Common myeloid progenitor, CD34-positive (primary cell): ENCODE data around the gene CDH8.
"Not testable (repeated sequence)": the region's sequence is repeated elsewhere in the genome, so short reads cannot be mapped to it uniquely, and the experiment has no call there.

Experiments used
- CTCF ChIA-PET: fragments of 350-600 bp; sonication (Branson Sonifier 250); formaldehyde crosslinking; loops from one replicate; lab custom pipeline; 2021; ENCODE audit warnings: antibody characterized with exemption; lab: Charles Lee
- POLR2A ChIA-PET: fragments of 350-600 bp; sonication (Branson Sonifier 250); formaldehyde crosslinking; loops from one replicate; lab custom pipeline; 2021; ENCODE audit warnings: antibody characterized with exemption; lab: Charles Lee
- DNase-seq, 3 donors: peaks; one replicate each; pipeline versions ENCODE4 v3.0.0 to v3.0.0-alpha.2; 2013
- H3K27ac ChIP-seq, 2 experiments: 1 replicate in 1 of 2; 2 replicates in 1 of 2; pipeline ENCODE4 v1.7.0; 2013; ENCODE audit warnings: inconsistent platforms in 2 of 2, low read length in 2 of 2, mild to moderate bottlenecking in 2 of 2, low read depth in 1 of 2, moderate library complexity in 1 of 2; ENCODE audit not compliant: severe bottlenecking in 2 of 2, insufficient read depth in 1 of 2, poor library complexity in 1 of 2
- H3K27me3 ChIP-seq, 5 experiments: replicated peaks in 2 of 5; 1 replicate in 3 of 5; 2 replicates in 2 of 5; pipeline versions ENCODE4 v1.6.1 to v1.7.0; 2013; ENCODE audit warnings: low read length in 4 of 5, mild to moderate bottlenecking in 2 of 5, moderate library complexity in 2 of 5, inconsistent platforms in 1 of 5; ENCODE audit not compliant: insufficient read depth in 5 of 5, control insufficient read depth in 4 of 5
- H3K36me3 ChIP-seq, 4 experiments: 1 replicate in 2 of 4; 2 replicates in 2 of 4; pipeline versions ENCODE4 v1.6.1 to v1.7.0; 2013; ENCODE audit warnings: low read length in 3 of 4, control low read depth in 1 of 4, mild to moderate bottlenecking in 1 of 4; ENCODE audit not compliant: control insufficient read depth in 4 of 4, insufficient read depth in 4 of 4
- H3K4me1 ChIP-seq, 4 experiments: 1 replicate in 3 of 4; 2 replicates in 1 of 4; pipeline versions ENCODE4 v1.6.1 to v1.7.1; 2013; ENCODE audit warnings: low read length in 3 of 4, mild to moderate bottlenecking in 3 of 4, control low read depth in 1 of 4, inconsistent platforms in 1 of 4, moderate library complexity in 1 of 4; ENCODE audit not compliant: control insufficient read depth in 4 of 4, insufficient read depth in 4 of 4; ENCODE audit errors: control extremely low read depth in 1 of 4
- H3K4me3 ChIP-seq, 7 experiments: 1 replicate in 4 of 7; 2 replicates in 3 of 7; pipeline versions ENCODE4 v1.5.1 to v1.7.0; 2013; ENCODE audit warnings: mild to moderate bottlenecking in 7 of 7, low read length in 6 of 7, moderate library complexity in 6 of 7, inconsistent platforms in 2 of 7, low read depth in 2 of 7, control low read depth in 1 of 7; ENCODE audit not compliant: insufficient read depth in 4 of 7, control insufficient read depth in 1 of 7; ENCODE audit errors: extremely low read depth in 1 of 7
- H3K9me3 ChIP-seq, 5 experiments: 1 replicate in 4 of 5; 2 replicates in 1 of 5; pipeline versions ENCODE4 v1.6.1 to v1.7.1; 2013; ENCODE audit warnings: low read length in 4 of 5, mild to moderate bottlenecking in 2 of 5, inconsistent platforms in 1 of 5, low read depth in 1 of 5, moderate library complexity in 1 of 5; ENCODE audit not compliant: control insufficient read depth in 4 of 5, insufficient read depth in 2 of 5; ENCODE audit errors: control extremely low read depth in 1 of 5
- WGBS: methylation state at CpG from one replicate; pipeline ENCODE4 v1.1.5; 2013; ENCODE audit not compliant: insufficient coverage; 5-methylcytosine and 5-hydroxymethylcytosine counted together

The CDH8 gene

GRCh38 chr16:61814726-61815347 lies 221.4 kb downstream of the CDH8 start:
- no peak for DNase-seq
- Histone ChIP-seq H3K36me3 (no peaks in the 10 kb centered on the region), H3K27ac (no peak overlapping the region), H3K27me3 (no peaks in the 10 kb centered on the region), H3K4me1 (no peaks in the 10 kb centered on the region), H3K4me3 (no peak overlapping the region), H3K9me3 (no peaks in the 10 kb centered on the region)
- POLR2A ChIA-PET = no interaction called here
- CTCF ChIA-PET = no interaction called here

DNA sequence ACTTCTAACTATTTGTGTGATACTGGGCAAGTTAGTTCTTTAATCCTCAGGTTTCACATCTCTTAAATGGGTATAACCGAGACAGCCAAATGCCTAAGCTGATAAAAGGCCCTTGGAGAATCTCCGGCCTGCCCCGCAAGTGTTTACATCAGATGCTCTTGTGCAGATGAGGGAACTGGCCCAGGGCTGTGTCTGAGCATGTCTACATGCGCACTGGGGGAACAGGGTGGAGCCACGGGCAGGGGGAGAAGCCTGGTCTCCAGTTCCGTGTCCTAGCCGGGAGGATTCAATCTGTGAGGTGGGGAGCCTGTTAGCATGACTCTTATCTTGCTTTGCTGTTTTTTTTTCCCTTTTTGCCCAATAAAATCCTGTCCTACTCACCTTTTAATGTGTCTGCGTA lies 222.9 kb downstream of the CDH8 start:
- no peak for DNase-seq
- CTCF ChIA-PET = no interaction called here
- POLR2A ChIA-PET = no interaction called here
- H3K36me3 ChIP-seq = no peaks in the 10 kb centered on the region
- no peaks in the 10 kb centered on the region for H3K4me1 ChIP-seq
- H3K9me3 ChIP-seq = no peaks in the 10 kb centered on the region
- 100% methylated on average over 5 of the region's 8 CpGs for WGBS
- H3K27ac ChIP-seq = no peak overlapping the region
- H3K27me3 ChIP-seq = no peaks in the 10 kb centered on the region
- H3K4me3 ChIP-seq = no peak overlapping the region

DNA sequence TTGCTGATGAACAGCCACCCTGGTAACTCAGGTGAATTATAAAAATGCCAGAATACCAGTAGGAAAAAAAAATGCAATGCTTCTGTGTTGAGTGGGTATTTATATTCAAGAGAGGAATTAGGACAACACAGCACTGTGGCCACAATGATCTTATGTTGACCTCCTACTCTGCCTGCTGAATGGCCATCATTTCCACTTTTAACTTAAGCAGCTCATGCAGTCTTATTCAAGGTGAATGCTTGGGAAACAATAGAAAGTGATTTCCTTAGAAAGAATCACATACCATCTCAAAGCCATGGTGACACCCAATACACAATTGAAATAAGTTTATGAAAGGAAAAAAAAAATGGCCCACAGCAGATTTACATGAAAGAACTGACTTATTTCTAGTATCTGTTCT lies 224.0 kb downstream of the CDH8 start:
- ChIA-PET POLR2A (no interaction called here), CTCF (no interaction called here)
- no peak overlapping the region for H3K27ac ChIP-seq
- H3K36me3 ChIP-seq = no peaks in the 10 kb centered on the region
- DNase-seq = no peak
- no peaks in the 10 kb centered on the region for H3K9me3 ChIP-seq
- H3K4me3 ChIP-seq = no peak overlapping the region
- H3K27me3 ChIP-seq = no peaks in the 10 kb centered on the region
- no peaks in the 10 kb centered on the region for H3K4me1 ChIP-seq

- Histone ChIP-seq H3K4me1 (no peaks in the 10 kb centered on the region), H3K4me3 (no peak overlapping the region), H3K27me3 (no peaks in the 10 kb centered on the region), H3K36me3 (no peaks in the 10 kb centered on the region), H3K27ac (no peak overlapping the region), H3K9me3 (no peaks in the 10 kb centered on the region)
- no peak for DNase-seq
- 97% methylated on average over 3 of the region's 3 CpGs for WGBS
- ChIA-PET POLR2A (no interaction called here), CTCF (no interaction called here)
These were observed 228.7 kb downstream of the CDH8 start for GRCh38 chr16:61807551-61807950.

GRCh38 chr16:61801217-61801616 lies 235.0 kb downstream of the CDH8 start:
- H3K4me1 ChIP-seq, H3K9me3 ChIP-seq, H3K27ac ChIP-seq, CTCF ChIA-PET, H3K27me3 ChIP-seq, H3K36me3 ChIP-seq, H3K4me3 ChIP-seq, POLR2A ChIA-PET, DNase-seq: not testable (repeated sequence)
- WGBS = no CpG with 5 or more reads among the region's 10 CpGs

DNA sequence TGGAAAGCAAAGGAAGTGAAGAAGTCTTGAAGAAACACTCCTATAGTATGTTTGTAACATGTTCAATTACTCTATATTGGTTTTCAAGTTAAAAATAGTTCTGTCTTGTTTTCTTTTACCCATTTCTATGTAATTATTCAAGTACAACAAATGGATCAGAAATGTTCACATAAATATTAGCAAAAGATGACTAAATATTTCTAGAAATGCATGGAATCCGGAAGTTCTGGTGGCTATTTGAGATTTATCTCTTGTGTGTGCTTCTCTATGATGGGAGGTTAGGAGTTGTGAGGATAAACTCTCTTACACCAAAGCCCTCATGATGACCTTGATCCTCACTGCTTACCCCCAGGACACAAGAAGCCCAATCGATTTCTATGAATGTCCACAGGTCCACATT lies 237.5 kb downstream of the CDH8 start:
- Histone ChIP-seq H3K27ac (no peak overlapping the region), H3K4me1 (no peaks in the 10 kb centered on the region), H3K27me3 (no peaks in the 10 kb centered on the region), H3K36me3 (no peaks in the 10 kb centered on the region), H3K9me3 (no peaks in the 10 kb centered on the region), H3K4me3 (no peak overlapping the region)
- ChIA-PET CTCF (no interaction called here), POLR2A (no interaction called here)
- WGBS = 100% methylated on average over 1 of the region's 2 CpGs
- DNase-seq = no peak

GRCh38 chr16:61797961-61798507 lies 238.2 kb downstream of the CDH8 start:
- no peaks in the 10 kb centered on the region for H3K9me3 ChIP-seq
- H3K4me1 ChIP-seq = no peaks in the 10 kb centered on the region
- H3K27me3 ChIP-seq = no peaks in the 10 kb centered on the region
- H3K27ac ChIP-seq = no peak overlapping the region
- no peaks in the 10 kb centered on the region for H3K36me3 ChIP-seq
- ChIA-PET POLR2A (no interaction called here), CTCF (no interaction called here)
- no peak overlapping the region for H3K4me3 ChIP-seq
- no peak for DNase-seq
- no CpG with 5 or more reads among the region's 1 CpG for WGBS
